HG02642 (cell line): ENCODE results near the gene IL3.

Experiments
- ATAC-seq: cut with Tn5 transposase; IDR thresholded peaks from one replicate; pipeline ENCODE4 v1.9.1; 2021; ENCODE audit warnings: mild to moderate bottlenecking; ENCODE audit not compliant: unreplicated experiment, poor library complexity

The IL3 gene

GRCh38 chr5:132087176-132087575 is 26.7 kb downstream of the IL3 start:
- ATAC-seq, result no peak

GRCh38 chr5:132087661-132088060 is 27.2 kb downstream of the IL3 start:
- ATAC-seq, result no peak

DNA sequence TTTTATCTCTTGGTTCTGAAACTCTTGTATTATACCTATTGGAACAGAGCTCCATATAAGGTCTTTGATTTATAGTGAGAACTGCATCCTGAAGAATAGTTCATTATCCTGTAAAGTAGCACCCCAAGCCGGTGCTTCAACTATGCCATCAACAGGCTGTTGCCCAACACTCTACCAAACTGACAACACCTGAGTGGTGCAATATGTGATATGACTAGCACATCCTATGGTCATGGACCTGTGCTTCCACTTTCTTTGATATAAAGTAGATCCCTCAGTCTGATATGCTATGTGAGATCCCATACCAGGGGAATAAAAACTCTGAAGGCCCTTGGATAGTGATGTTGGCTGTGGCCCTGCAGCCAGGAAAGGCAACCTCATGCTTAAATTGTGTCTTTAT is 28.9 kb downstream of the IL3 start:
- no peak for ATAC-seq

GRCh38 chr5:132090107-132090506 is 29.7 kb downstream of the IL3 start:
- ATAC-seq, result no peak

GRCh38 chr5:132093271-132093670 is 32.8 kb downstream of the IL3 start:
- no peak for ATAC-seq

DNA sequence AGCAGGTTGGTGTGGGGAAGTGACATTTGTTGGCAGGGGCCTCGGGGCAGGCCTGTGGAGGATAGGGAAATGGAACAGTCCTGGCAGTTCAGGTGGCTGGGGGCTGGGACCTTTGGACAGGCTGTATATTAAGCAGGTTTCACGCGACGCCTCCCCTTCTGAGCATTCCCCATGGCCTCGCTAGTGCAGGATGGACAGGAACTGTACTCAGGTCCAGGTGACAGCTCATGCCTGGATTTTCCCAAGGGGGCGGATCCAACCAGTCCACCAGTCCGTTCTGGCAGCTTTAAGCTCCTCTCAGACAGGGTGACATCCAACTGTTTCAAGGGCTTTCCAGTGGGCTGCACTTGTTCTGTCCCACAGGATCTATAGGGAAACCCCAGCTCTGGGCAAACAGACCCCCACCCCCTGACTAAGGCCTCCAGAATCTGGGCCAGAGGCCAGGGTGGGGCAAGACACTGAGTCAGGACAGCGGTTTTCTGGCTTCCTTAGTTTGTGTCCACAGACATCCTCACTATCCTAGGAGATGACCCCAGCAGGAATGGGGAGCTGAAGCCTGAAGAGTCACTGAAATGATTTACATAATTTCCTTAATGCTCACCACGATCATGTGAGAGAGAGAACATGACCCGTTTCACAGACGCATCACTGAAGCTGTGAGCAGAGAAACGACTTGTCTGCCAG is 34.1 kb downstream of the IL3 start:
- ATAC-seq, result no peak

GRCh38 chr5:132095077-132095410 is 34.6 kb downstream of the IL3 start:
- ATAC-seq, result no peak

GRCh38 chr5:132095424-132095972 is 35.0 kb downstream of the IL3 start:
- no peak for ATAC-seq

DNA sequence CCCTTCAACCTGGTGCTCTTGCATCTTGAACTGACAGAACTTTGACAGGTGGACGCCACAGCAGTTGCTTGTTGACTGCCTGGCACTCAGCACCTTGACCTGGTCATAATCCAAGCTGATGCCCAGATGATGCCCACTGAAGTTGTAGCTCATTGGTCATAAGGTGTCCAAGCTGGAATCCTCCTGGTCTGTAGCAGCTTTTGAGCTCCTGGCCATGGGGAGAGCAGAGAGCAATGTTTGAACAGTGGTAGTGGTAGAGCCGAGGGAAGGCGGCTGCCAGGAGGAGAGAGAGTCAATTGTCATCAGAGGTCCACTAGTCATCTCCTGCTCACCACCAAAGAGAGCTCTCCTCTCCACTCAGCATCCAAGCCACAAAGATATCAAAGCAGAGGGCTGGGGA is 36.4 kb downstream of the IL3 start:
- ATAC-seq, result no peak

DNA sequence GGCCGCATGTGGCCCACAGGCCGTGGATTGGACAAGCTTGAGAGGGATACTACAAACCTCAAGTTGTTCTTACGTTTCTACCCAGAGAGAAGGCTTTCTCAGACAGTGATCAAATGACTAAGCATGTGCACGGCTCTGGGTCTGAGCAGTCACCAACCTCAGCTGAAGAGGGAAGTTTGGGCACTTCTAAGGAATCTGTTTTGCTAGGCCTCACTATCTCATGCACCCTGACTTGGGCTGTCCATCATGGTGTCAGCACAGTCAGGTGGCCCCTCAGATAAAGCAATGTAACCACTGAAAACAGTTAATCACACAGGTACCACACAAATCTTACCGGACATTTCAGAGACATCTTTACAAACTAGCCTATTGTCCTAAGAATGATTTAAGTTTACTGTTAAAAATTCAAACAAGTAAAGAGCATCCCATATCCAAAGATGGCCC is 37.7 kb downstream of the IL3 start:
- ATAC-seq, result peak; percentile 30

DNA sequence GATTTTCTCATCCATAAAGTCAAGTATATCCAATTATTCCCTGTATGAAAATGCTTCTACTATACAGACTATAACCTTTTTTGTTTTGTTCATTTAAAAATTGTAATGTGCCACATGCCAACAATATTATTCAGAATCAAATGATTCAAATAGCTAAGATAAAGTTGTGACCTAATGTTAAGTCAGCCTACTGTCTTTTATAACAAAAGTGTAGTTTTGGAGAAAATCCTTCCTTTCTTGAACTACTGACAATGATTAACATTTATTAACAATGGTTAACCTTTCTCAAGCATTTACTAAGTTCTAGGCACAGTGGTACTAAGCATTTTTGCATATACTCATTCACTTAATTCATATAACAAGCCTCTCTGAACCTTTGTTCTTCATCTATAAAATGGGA is 38.2 kb downstream of the IL3 start:
- no peak for ATAC-seq

DNA sequence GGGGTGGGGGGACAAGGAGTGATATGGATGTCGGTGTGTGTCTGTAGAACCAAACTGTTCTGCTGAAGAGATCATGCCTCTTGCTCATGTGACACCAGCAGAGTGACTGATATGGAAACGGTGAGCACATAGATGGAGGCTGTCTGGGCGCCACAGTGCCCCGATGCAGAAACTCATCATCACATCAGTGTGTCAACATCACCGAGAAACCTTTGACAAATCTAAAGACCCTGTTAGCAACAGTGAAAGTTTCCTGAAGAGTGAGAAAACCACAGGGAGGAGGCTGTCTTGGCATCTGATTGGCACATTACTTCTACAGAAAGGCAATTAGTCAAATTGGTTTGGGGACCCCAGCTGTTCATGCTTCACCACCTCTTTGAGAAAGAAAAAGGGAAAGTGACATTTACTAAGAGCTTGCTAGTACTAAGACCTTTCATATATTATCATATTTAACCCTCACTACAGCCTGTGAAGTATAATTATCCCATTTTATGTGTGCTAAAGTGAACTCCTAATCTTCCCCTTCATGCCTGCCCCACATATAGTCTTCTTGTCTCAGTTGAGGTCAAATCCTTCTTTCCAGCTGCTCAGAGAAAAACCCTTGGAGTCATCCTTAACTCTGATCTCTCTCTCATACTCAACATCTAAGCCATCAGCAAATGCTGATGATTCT is 38.8 kb downstream of the IL3 start:
- peak; percentile 49 for ATAC-seq

- ATAC-seq, result no peak
These were observed 39.5 kb downstream of the IL3 start for GRCh38 chr5:132099905-132100304.

DNA sequence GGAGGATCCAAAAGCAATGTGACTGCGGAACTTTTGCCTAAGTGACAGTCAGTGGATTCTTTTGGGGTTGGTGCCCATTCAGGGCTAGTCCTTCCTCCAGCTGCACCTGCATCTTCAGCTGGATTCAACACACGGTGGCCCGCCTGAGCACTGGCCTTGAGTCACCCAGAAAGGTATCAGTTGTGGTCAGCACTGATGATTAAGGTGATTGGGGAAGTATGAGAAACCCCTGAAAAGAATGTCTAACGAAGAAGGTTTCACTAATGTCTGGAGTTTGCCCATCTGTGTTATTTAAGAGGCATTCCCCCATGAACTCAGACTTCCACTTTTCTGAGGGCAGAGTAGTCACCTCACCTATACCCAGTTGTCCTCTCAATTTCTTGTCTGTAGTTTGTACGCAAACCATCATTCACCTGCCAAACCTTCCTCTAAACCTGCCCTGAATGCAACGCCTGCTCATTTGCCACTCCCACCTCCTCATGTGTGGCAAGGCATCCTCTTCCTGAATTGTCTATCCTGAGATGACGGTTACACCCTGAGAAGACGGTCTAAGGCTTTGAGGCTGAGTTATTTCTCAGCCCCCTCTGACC is 40.3 kb downstream of the IL3 start:
- ATAC-seq, result peak; percentile 31

- ATAC-seq, result no peak
These were observed 41.0 kb downstream of the IL3 start for GRCh38 chr5:132101385-132101880.

- ATAC-seq, result no peak
These were observed 41.7 kb downstream of the IL3 start for GRCh38 chr5:132102101-132102701.

GRCh38 chr5:132102944-132103331 is 42.5 kb downstream of the IL3 start:
- no peak for ATAC-seq

DNA sequence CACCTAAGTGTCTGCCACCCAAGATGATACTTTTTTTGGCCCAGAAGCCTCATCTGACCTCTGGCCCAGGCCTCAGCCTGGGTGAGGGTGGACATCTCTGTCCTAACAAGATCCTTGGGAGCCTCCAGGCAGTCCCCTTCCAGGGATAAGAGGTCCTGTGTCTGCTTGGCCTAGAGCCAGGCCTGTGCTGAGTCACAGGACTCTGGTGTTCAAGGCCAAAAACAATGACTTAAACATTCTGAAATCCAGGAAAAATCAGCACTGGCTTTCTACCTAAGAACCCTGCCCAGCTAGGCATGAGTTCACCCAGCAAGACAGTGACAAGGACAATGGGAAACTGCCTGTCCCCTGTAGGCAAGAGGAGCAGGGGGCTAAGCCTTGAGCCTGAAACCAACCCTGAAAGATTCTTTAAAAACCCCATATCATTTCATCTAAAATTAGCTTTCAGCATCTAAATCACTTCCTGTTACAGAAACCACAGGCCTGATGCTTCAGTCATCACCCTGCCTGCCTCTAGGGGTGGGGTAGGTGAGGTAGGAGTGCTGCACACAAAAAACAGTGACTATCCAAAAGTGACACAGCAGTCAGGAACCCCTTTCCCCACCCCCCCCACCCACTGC is 43.0 kb downstream of the IL3 start:
- peak; percentile 66 for ATAC-seq

DNA sequence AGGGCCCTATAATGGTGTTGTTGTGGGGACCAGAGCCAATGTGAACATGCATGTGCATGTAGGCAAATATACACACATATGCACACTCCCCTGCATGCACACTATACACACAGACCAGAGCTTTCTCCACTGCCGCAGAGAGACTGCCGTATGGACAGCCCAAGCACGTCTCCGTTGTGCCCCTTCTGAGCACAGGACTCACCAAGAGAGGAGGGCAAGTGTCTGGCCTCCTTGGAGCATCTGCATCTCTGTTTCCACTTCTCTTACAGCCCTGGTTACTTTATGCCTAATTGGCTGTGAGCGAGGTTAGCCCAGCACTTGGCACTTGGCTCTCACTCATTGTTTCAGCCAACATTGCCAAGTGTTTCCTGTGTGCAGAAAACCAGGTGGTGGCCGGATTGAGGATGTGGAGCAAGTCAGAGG is 43.5 kb downstream of the IL3 start:
- ATAC-seq, result peak; percentile 24

GRCh38 chr5:132104556-132104955 is 44.1 kb downstream of the IL3 start:
- no peak for ATAC-seq

DNA sequence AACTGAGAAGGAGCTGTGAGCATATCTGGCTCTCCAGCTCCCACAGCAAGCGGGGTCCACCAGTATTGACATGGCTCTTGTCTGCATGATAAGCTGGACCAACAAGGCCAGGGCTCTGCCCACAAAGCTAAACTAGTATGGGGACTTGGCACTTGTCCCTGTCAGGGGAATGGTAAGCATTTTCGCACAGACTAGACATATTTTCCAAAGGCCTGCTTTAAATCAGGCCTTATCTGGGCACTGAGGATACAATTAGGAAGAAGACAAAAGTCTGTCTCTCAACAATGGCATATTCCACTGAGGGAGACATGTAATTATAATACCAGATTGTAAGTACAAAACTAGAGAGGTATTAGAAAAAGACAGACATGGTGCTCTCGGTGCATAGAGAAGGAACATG is 45.2 kb downstream of the IL3 start:
- no peak for ATAC-seq
